Activated CD8-positive, alpha-beta memory T cell treated with anti-CD3 and anti-CD28 coated beads, Interleukin-2, amount 50 U/mL, for 48 hours (primary cell): ENCODE data around the gene LHX2.

Source experiments
- DNase-seq: peaks from one replicate; pipeline ENCODE4 v3.0.0-alpha.2; 2020

Gene LHX2

GRCh38 chr9:124014211-124014955 is 2.8 kb downstream of the LHX2 start:
- DNase-seq, result no peak

DNA sequence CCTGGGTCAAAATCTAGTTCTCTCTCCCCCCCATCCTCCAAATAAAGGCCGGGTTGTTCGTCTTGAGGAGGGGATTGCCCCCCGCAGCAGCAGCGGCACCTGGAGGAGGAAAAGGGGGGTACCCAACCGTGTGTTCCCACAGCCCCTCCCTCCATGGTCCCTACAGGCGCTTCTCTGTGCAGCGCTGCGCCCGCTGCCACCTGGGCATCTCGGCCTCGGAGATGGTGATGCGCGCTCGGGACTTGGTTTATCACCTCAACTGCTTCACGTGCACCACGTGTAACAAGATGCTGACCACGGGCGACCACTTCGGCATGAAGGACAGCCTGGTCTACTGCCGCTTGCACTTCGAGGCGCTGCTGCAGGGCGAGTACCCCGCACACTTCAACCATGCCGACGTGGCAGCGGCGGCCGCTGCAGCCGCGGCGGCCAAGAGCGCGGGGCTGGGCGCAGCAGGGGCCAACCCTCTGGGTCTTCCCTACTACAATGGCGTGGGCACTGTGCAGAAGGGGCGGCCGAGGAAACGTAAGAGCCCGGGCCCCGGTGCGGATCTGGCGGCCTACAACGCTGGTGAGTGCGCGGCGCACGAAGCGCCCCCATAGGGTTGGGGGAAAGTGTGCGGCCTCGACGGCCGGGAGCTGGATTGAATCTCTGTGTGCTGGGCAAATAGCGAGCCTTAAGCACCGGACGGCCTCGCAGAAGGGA is 3.5 kb downstream of the LHX2 start:
- no peak for DNase-seq

- no peak for DNase-seq
Measured at GRCh38 chr9:124015661-124016131, 4.1 kb downstream of the LHX2 start.

GRCh38 chr9:124016175-124017050 is 4.8 kb downstream of the LHX2 start:
- peak; percentile 70 for DNase-seq

- no peak for DNase-seq
Measured at GRCh38 chr9:124017051-124017928, 5.7 kb downstream of the LHX2 start.

DNA sequence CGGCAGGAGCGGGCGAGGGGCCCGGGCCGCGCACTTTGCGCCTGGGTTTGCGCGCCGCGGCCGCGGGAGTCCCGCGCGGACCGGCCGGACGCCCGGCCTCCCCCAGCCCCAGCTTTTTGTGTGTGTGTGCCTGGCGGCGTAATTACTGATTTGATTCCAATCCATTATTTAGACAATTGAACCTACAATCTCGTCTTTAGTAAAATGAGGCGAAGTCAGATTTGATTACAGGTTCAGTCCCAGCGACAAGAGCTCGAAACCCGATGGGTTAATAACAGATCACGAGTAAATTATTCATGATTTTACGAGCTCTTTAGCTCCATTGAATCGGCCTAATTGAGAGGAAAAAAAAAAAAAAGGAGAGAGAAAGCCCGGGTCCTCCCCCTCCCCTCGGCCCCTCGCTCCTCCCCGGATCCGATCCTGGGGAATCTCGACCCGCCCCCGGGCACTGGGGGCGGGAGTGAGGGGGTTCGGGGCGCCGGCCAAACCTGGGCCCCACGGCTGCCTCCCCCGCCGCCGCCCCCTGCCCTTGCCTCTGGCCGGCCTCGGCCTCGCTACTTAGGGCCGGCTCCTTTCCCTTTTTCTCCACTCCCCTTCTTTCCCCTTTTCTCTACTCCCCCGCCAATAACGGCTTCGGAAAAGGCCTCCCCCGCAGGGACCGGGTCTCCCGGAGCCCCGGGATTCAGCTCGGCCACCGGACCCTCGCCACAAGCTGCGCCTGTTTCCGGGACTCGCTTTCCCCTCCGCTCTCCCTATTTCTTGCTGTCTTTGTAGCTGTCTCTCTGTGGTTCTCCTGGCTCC is 6.6 kb downstream of the LHX2 start:
- no peak for DNase-seq

DNA sequence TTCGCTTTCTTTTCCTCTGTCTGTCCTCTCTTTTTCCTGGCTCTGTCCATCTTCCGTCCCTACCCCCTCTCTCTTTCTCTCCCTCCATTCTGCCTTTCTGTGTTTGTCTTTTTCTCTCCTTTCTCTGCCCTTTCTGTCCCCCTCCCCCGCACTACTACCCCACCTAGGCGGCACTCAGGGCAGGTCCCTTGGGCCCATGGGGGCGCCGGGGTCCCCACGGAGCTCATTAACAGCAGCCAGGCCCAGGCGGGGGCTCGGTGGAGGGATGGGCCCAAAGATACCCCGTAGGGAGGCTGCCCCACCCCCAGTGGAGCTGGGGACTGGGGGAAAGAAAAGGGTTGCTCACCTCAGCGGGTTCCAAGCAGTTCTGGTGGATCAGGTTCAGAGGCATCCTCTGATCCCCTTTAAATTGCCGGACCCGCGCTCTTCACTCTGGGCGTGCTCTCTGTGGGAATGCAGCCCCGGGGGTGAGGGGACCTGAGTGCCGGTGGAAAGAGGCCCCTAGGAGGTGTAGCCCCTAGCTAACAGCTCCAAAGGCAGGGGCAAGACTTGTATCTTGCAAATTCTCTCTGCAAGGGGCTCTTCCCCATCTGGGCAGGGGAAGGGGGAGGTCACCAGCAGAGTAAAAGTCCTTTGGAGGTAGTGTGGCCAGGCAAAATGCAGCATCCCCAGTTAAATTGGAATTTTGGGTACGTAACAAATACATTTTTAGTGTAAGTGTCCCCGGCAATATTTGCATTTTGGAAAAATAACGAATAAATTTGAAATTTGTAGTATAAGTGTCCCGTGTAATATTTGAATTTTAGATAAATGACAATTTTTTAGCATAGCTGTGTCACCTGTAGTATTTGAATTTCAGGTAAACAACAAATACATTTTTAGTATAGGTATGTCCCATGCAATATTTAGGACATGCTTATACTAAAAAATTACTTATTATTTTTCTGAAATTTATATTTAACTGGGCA is 7.4 kb downstream of the LHX2 start:
- DNase-seq, result no peak

- DNase-seq, result no peak
Measured at GRCh38 chr9:124019771-124020519, 8.4 kb downstream of the LHX2 start.

- DNase-seq, result no peak
Measured at GRCh38 chr9:124020520-124021384, 9.2 kb downstream of the LHX2 start.

GRCh38 chr9:124021385-124021769 is 9.8 kb downstream of the LHX2 start:
- no peak for DNase-seq

DNA sequence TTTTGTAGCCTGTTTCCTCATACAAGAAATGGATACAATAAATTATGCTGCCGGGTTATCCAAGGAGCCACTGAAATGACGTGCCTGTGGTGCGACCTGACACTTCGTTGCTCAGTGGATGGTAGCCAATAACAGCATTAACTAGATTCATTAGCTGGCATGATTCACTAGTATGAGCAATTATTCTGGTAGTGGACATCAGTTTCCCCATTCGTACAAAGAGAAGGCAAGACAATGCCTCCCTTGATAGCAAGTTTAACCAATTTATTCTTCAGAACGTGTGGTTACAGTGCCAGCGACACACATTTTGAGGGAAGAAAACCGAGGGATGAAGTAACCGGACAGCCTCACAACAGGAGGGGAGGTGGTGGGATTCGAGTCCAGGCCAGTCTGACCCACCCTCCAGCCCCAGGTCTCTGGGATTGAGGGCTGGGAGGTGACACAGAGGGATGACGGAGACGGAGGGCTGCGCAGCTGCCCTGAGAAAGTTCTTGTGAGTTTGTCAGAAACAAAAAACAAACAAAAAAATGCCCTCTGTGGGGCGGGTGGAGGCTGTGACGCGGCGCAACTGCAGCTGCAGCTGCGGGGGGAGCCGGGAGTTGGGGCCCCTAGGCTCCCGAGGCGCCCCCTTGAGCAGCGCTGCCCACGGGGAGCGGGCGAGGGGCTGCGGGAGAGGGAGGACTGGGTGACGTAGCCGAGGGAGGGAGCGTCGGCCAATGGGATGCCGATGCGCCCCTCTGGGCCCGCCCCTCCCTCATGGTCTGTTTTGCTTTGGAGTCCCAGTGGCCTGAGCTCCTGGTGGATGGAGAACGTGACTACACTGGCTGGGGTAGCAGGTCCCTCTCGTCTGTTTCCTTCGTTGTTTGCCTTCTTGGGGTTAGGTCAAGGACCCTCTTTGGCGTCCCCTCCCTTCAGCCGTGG is 10.9 kb downstream of the LHX2 start:
- DNase-seq, result no peak

- DNase-seq, result no peak
Measured at GRCh38 chr9:124024107-124024506, 12.5 kb downstream of the LHX2 start.

DNA sequence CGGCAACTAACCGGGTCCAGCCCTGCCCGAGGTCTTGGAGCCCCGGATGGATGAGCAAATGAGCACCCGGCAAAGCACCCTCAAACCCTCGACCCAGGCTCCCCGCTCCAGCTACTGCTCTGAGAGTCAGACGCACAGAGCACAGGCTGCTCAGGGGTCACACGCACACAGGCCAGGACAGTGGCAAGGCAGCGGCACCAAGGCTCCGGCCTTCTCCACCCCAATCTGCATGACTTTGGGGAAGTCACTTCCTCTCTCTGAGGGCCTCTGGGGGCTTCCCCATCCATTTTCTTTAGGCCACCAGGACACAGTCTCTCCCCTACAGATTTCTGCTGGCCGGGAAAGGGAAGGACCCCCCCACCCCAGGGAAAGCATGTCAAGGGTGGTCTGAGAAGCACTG is 18.0 kb downstream of the LHX2 start:
- no peak for DNase-seq

DNA sequence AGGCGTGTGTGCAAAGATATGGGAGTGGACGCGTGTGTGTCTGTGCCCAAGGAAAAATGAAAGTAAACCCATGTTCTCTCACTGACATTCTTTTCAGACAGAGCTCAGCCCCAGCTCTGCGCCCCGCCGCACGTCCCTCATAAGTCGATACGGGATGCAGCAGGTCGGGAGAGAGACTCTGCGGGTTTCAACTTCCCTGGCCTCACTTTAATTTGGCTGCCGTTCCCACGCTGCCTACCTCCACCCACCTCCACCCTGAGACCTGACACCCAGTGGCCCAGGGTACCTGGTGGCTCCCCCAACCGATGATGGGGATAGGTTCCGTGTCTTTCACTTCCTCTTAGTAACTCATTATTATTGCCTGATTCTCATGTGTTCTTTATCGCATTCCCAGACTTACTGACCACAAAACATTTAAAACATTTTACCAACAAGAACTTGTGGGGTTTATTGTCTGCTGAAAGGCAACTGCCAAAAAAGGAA is 19.4 kb downstream of the LHX2 start:
- DNase-seq, result no peak

- DNase-seq, result no peak
Measured at GRCh38 chr9:124032247-124032646, 20.7 kb downstream of the LHX2 start.

- DNase-seq, result no peak
Measured at GRCh38 chr9:124033348-124033747, 21.8 kb downstream of the LHX2 start.

- no peak for DNase-seq
Measured at GRCh38 chr9:124033967-124034366, 22.4 kb downstream of the LHX2 start.
